ENCODE measurements around the gene HADHA. TPM values are rescaled to one million over a fixed set of nuclear protein-coding genes. Genes with fewer than 3 reads are reported as not detected.
A peak's percentile ranks its signal among the peaks of the same experiment; 100 is the strongest.

Gene HADHA
- total and polyA plus RNA-seq, 4 donors, result 35.2 to 117 (median 94.2) TPM

DNA sequence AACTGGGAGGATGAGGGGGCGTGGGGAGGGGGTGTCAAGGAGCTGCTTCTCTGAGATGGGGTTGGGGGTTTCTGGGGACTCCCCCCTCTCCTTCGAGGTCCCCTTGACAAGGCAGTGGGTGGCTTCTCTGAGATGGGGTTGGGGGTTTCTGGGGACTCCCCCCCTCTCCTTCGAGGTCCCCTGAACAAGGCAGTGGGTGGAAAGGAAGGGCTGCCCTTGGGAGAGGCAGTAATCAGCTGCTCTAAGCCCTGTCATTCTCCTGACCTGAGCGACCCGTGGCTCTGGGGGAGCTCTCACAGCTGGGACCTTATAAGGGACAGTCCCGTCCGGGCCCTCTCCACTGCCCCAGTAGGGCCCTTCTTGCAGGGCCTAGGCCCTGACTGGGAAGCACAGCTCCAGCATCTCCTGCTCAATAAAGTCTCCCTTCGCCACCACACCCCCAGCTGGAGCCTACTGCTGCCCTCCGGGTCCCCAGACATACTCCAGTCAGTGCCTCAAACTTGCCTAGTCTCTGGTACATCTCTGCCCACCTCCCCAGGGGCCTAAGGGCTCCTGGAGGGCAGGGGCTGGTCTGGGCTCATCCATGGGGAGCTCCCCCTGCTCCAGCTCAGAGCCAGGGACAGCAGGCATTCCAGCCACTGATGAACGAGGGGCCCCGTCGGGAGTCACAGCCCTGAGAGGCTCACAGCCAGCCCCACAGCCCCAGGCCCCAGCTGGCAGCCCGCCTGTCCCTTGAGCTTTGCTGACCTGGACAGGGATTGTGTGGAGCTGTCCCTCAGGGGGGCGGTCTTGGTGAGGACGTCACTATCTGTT lies 68.8 kb downstream of the HADHA start:
- TF ChIP-seq, protein P1, sequence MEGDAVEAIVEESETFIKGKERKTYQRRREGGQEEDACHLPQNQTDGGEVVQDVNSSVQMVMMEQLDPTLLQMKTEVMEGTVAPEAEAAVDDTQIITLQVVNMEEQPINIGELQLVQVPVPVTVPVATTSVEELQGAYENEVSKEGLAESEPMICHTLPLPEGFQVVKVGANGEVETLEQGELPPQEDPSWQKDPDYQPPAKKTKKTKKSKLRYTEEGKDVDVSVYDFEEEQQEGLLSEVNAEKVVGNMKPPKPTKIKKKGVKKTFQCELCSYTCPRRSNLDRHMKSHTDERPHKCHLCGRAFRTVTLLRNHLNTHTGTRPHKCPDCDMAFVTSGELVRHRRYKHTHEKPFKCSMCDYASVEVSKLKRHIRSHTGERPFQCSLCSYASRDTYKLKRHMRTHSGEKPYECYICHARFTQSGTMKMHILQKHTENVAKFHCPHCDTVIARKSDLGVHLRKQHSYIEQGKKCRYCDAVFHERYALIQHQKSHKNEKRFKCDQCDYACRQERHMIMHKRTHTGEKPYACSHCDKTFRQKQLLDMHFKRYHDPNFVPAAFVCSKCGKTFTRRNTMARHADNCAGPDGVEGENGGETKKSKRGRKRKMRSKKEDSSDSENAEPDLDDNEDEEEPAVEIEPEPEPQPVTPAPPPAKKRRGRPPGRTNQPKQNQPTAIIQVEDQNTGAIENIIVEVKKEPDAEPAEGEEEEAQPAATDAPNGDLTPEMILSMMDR (IDR thresholded peaks at IDR 0.05; ENCODE audit: control extremely low read depth, extremely low read depth), result no peak
- no peak overlapping the region for H3K4me3 ChIP-seq
- WGBS, 2 donors, result 79% methylated on average over 14 to 15 of the region's 15 CpGs
- H3K4me1 ChIP-seq (ENCODE audit: control insufficient read depth in 5 of 5, insufficient read depth in 5 of 5, low read length in 5 of 5), result peaks cover 0 to 33% (median 6%) of the 10 kb centered on the region in 5 donors
- no peak for ATAC-seq (ENCODE audit: insufficient read depth, low FRiP score)
- H3K9me3 ChIP-seq (ENCODE audit: control insufficient read depth in 4 of 4, insufficient read depth in 3 of 4, low read length in 3 of 4), result no peaks in the 10 kb centered on the region
- H3K9ac ChIP-seq (ENCODE audit: insufficient read depth in 1 of 2, low read length in 2 of 2), result no peak overlapping the region
- H3K27me3 ChIP-seq (ENCODE audit: control insufficient read depth in 3 of 3, insufficient read depth in 3 of 3, low read length in 2 of 3), result peaks cover 0 to 10% (median 6%) of the 10 kb centered on the region in 3 donors
- H3K27ac ChIP-seq (ENCODE audit: low read depth in 1 of 2, low read length in 1 of 2), result no peak overlapping the region
- H3K36me3 ChIP-seq (ENCODE audit: control insufficient read depth in 4 of 4, insufficient read depth in 4 of 4, low read length in 4 of 4), result no peaks in the 10 kb centered on the region
- peak; percentile 22 to 62 (median 47) for DNase-seq

DNA sequence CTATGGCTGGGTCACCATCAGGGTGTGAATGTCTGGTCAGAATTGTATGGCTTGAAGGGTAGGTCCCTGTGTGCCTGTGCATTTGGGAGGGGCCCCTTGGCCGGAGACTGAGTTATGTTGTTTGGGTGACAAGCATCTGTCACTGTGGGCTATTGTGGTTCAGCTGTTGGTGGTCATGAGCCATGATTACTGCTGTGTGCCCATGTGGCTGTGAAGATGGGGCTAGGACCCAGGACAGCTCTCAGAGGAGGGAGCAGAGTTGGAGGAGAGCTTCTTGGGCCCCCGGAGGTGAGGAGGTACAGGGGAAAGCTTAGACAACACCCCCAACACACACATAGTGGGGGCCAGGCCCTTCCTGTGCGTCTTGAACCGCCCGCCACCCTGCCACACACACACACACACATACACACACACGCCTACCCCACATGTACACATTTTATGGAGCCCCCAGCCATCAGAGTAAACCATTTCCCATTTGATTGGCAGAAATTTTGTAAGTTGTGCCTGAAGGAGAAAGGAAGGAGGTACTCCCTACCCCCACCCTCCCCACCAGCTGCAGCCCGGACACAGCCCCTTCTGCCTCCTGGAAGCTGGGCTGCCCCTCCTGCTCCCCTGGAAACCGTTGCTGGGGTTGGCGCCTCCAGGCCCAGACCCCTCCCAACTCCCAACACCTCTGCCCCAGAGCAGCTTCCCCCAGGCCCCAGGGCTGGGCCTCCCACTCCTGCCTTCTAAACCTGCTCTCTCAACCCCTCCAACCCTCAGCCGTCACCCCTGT lies 69.6 kb downstream of the HADHA start:
- H3K4me3 ChIP-seq, result no peak overlapping the region
- peaks cover 0 to 10% (median 6%) of the 10 kb centered on the region in 3 donors for H3K27me3 ChIP-seq (ENCODE audit: control insufficient read depth in 3 of 3, insufficient read depth in 3 of 3, low read length in 2 of 3)
- no peak overlapping the region for H3K27ac ChIP-seq (ENCODE audit: low read depth in 1 of 2, low read length in 1 of 2)
- 60 to 73% methylated on average over 10 of the region's 10 CpGs for WGBS, 2 donors
- TF ChIP-seq, protein P1 (IDR thresholded peaks at IDR 0.05; ENCODE audit: control extremely low read depth, extremely low read depth), result no peak
- DNase-seq (peak in 1 of 3 donors; percentile 31), ATAC-seq (ENCODE audit: insufficient read depth, low FRiP score) (no peak)
- no peaks in the 10 kb centered on the region for H3K36me3 ChIP-seq (ENCODE audit: control insufficient read depth in 4 of 4, insufficient read depth in 4 of 4, low read length in 4 of 4)
- peaks cover 0 to 33% (median 6%) of the 10 kb centered on the region in 5 donors for H3K4me1 ChIP-seq (ENCODE audit: control insufficient read depth in 5 of 5, insufficient read depth in 5 of 5, low read length in 5 of 5)
- no peaks in the 10 kb centered on the region for H3K9me3 ChIP-seq (ENCODE audit: control insufficient read depth in 4 of 4, insufficient read depth in 3 of 4, low read length in 3 of 4)
- no peak overlapping the region for H3K9ac ChIP-seq (ENCODE audit: insufficient read depth in 1 of 2, low read length in 2 of 2)

DNA sequence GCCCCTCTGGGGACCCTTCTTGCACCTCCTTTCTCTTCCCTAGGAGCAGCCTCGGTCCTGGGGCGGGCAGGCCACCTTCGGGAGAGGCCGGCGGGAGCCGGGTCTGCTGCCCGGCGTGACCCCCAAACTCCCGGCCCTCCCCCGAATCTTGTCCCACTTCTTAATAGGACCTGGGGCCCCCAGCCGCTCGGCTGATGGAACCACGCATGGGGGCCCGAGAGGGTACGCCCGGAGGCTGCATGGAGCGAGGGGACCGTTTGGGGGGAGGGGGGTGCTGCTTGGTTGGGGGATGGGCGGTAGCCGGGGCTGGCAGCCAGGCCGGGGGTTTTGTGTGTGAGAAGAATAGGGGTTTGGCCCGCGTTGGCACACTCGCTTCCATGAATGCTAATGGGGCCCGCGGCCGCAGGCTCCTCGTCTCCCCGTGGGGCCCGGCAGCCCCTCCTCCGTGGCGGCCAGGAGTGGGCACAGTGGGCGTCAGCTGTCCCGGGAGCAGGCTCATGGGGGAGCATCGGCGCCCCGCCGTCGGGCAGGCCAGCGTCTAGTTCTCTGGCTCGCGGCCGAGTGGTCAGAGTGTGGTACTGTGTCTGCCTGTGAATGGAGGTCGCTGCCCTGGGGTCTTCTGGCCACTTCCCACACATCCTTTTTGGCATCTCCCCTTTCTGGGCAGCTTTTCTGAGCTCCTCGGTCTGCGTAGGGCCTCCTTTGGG lies 70.5 kb downstream of the HADHA start:
- no peaks in the 10 kb centered on the region for H3K9me3 ChIP-seq (ENCODE audit: control insufficient read depth in 4 of 4, insufficient read depth in 3 of 4, low read length in 3 of 4)
- no peak for ATAC-seq (ENCODE audit: insufficient read depth, low FRiP score)
- H3K27ac ChIP-seq (ENCODE audit: low read depth in 1 of 2, low read length in 1 of 2), result no peak overlapping the region
- H3K36me3 ChIP-seq (ENCODE audit: control insufficient read depth in 4 of 4, insufficient read depth in 4 of 4, low read length in 4 of 4), result no peaks in the 10 kb centered on the region
- H3K4me1 ChIP-seq (ENCODE audit: control insufficient read depth in 5 of 5, insufficient read depth in 5 of 5, low read length in 5 of 5), result peaks cover 0 to 27% (median 6%) of the 10 kb centered on the region in 5 donors
- H3K9ac ChIP-seq (ENCODE audit: insufficient read depth in 1 of 2, low read length in 2 of 2), result no peak overlapping the region
- peaks cover 0 to 10% (median 6%) of the 10 kb centered on the region in 3 donors for H3K27me3 ChIP-seq (ENCODE audit: control insufficient read depth in 3 of 3, insufficient read depth in 3 of 3, low read length in 2 of 3)
- no peak overlapping the region for H3K4me3 ChIP-seq
- peak in 1 of 3 donors; percentile 25 for DNase-seq
- WGBS, 2 donors, result 21 to 22% methylated on average over 42 to 46 of the region's 46 CpGs
- TF ChIP-seq, protein P1 (IDR thresholded peaks at IDR 0.05; ENCODE audit: control extremely low read depth, extremely low read depth), result no peak

Measured in lung (tissue), 12 donors.